GM12878 (cell line): ENCODE results near the gene PARN. TPM values are rescaled to one million over a fixed set of nuclear protein-coding genes. Genes with fewer than 3 reads are reported as not detected.
"Not testable (repeated sequence)": the region's sequence is repeated elsewhere in the genome, so short reads cannot be mapped to it uniquely, and the experiment has no call there.

Experiments used
- ATAC-seq: fragments of 200-7000 bp; cut with Tn5 transposase; 3 replicates; pipeline ENCODE4 v1.9.1; 2020; ENCODE audit warnings: mild to moderate bottlenecking, moderate library complexity
- BruUV-seq: library from RNA; stranded (reverse); fragments of 400-500 nt; replicated peaks from 2 replicates; lab custom pipeline; 2021; lab: Mats Ljungman, UMichigan
- CTCF ChIA-PET: fragments of 300-600 bp; sonication (Branson Sonifier 250); formaldehyde crosslinking; extraction: SDS; loops from one replicate; lab custom pipeline; 2021; ENCODE audit warnings: inconsistent platforms; lab: Yijun Ruan, JAX
- POLR2A ChIA-PET: fragments of 350-600 bp; formaldehyde crosslinking; extraction: SDS; loops from one replicate; lab custom pipeline; 2021; ENCODE audit warnings: inconsistent platforms; lab: Charles Lee
- RAD21 ChIA-PET: fragments of 300-600 bp; sonication (Branson Sonifier 250); formaldehyde crosslinking; loops from one replicate; lab custom pipeline; 2023; ENCODE audit warnings: antibody characterized with exemption; ENCODE audit not compliant: unreplicated experiment; lab: Charles Lee
- SMC1A ChIA-PET: fragments of 300-600 bp; sonication (Branson Sonifier 250); formaldehyde crosslinking; loops from one replicate; lab custom pipeline; 2023; ENCODE audit not compliant: unreplicated experiment, uncharacterized antibody; lab: Charles Lee
- DNase-seq: peaks from one replicate; pipeline ENCODE4 v3.0.0-alpha.2; 2011; ENCODE audit warnings: low read depth, low spot score
- FAIRE-seq: peaks from 3 replicates; lab custom pipeline; 2011; peaks lifted over from hg19 to GRCh38; lab: Jason Lieb, UNC
- H2AFZ ChIP-seq: 2 replicates; pipeline ENCODE4 v1.6.0; 2011; ENCODE audit warnings: low read depth, low read length, control low read depth; ENCODE audit not compliant: control insufficient read depth
- H3K27ac ChIP-seq: 2 replicates; pipeline ENCODE4 v1.5.1; 2011; ENCODE audit warnings: control low read depth; ENCODE audit not compliant: control insufficient read depth, insufficient read depth
- H3K27me3 ChIP-seq, 2 experiments: replicated peaks in 1 of 2; 2 replicates each; pipeline versions ENCODE4 v1.6.0 to v1.6.1; 2011; ENCODE audit warnings: low read length in 1 of 2; ENCODE audit not compliant: control insufficient read depth in 2 of 2, insufficient read depth in 2 of 2
- H3K36me3 ChIP-seq, 2 experiments: 2 replicates each; pipeline ENCODE4 v1.5.1; 2011; ENCODE audit warnings: low read length in 1 of 2; ENCODE audit not compliant: control insufficient read depth in 2 of 2, insufficient read depth in 2 of 2
- H3K4me1 ChIP-seq: 2 replicates; pipeline ENCODE4 v1.6.1; 2011; ENCODE audit warnings: mild to moderate bottlenecking, low read length, moderate library complexity, mixed read lengths; ENCODE audit not compliant: control insufficient read depth, insufficient read depth
- H3K4me2 ChIP-seq: 2 replicates; pipeline ENCODE4 v1.6.0; 2011; ENCODE audit warnings: control low read depth; ENCODE audit not compliant: control insufficient read depth, insufficient read depth
- H3K4me3 ChIP-seq: fragments of 200-600 bp; sonication (generic); 2 replicates; pipeline ENCODE4 v1.5.1; 2016
- H3K79me2 ChIP-seq: 2 replicates; pipeline ENCODE4 v1.6.0; 2011; ENCODE audit warnings: low read length; ENCODE audit not compliant: control insufficient read depth, insufficient read depth
- H3K9ac ChIP-seq: 2 replicates; pipeline ENCODE4 v1.8.0; 2011; ENCODE audit warnings: low read length, control low read depth, mixed read lengths; ENCODE audit not compliant: control insufficient read depth, insufficient read depth
- H3K9me3 ChIP-seq: replicated peaks from 3 replicates; pipeline ENCODE4 v1.5.1; 2011; ENCODE audit warnings: mild to moderate bottlenecking, low read length; ENCODE audit not compliant: control insufficient read depth, insufficient read depth
- H4K20me1 ChIP-seq: 2 replicates; pipeline ENCODE4 v1.6.0; 2011; ENCODE audit not compliant: control insufficient read depth, insufficient read depth
- ASH2L ChIP-seq: fragments of 300-600, 200-600 bp; sonication (generic); IDR thresholded peaks from 2 replicates; pipeline ENCODE4 v1.6.1; 2017; ENCODE audit warnings: low read depth, mild to moderate bottlenecking, borderline replicate concordance
- CBFB ChIP-seq: IDR thresholded peaks from 2 replicates; pipeline ENCODE4 v1.6.1; 2016; ENCODE audit warnings: antibody characterized with exemption, low read depth
- CHD1 ChIP-seq: IDR thresholded peaks from 2 replicates; pipeline ENCODE4 v1.6.1; 2012; ENCODE audit warnings: low read depth, low read length, improper control_type of control experiment
- IKZF2 ChIP-seq, 2 experiments: fragments of 450-650 bp; IDR thresholded peaks; 2 replicates each; pipeline ENCODE4 v1.6.1; 2017; ENCODE audit warnings: mild to moderate bottlenecking in 2 of 2, moderate library complexity in 2 of 2
- MEF2B ChIP-seq: fragments of 450-650 bp; IDR thresholded peaks from 2 replicates; pipeline ENCODE4 v1.6.1; 2018; ENCODE audit warnings: mild to moderate bottlenecking, moderate library complexity; ENCODE audit not compliant: partially characterized antibody, poor library complexity, severe bottlenecking
- NR2C1 ChIP-seq: fragments of 450-650 bp; IDR thresholded peaks from 2 replicates; pipeline ENCODE4 v1.6.1; 2017; ENCODE audit warnings: antibody characterized with exemption, mild to moderate bottlenecking, moderate library complexity
- SIX5 ChIP-seq: IDR thresholded peaks from 2 replicates; pipeline ENCODE4 v1.6.1; 2011; ENCODE audit warnings: mild to moderate bottlenecking, low read depth, low read length, moderate library complexity; ENCODE audit not compliant: severe bottlenecking
- TAF1 ChIP-seq: IDR thresholded peaks from 2 replicates; pipeline ENCODE4 v1.6.1; 2011; ENCODE audit warnings: mild to moderate bottlenecking, low read depth, low read length, borderline replicate concordance
- YY1 ChIP-seq: IDR thresholded peaks from 2 replicates; pipeline ENCODE4 v1.6.1; 2011; ENCODE audit warnings: low read depth, mild to moderate bottlenecking, low read length
- ZZZ3 ChIP-seq: IDR thresholded peaks from 2 replicates; pipeline ENCODE4 v1.6.1; 2011; ENCODE audit warnings: low read depth; ENCODE audit not compliant: control insufficient read depth, insufficient read length
- WGBS: methylation state at CpG from one replicate; pipeline ENCODE4 v1.1.6; 2016; ENCODE audit warnings: low lambda C conversion rate; ENCODE audit not compliant: insufficient replicate concordance, insufficient coverage; ENCODE audit errors: missing lambda C conversion rate; 5-methylcytosine and 5-hydroxymethylcytosine counted together
- in situ Hi-C: fragments of 300-500 bp; cut with MboI; formaldehyde crosslinking; loops from 9 replicates; pipeline ENCODE4 v1.14.3; 2018; ENCODE audit warnings: mixed read lengths
- intact Hi-C: fragments of 100-400 bp; cut with micrococcal nuclease; formaldehyde crosslinking; loops from one replicate; pipeline ENCODE4 v1.14.2; 2022; ENCODE audit not compliant: unreplicated experiment
- polyA plus RNA-seq, 11 experiments: library from polyadenylated mRNA; depleted of rRNA in 4 of 11; unstranded in 6 of 11; stranded (reverse) in 5 of 11; fragments of >200 nt; fragmentation: Nextera tagmentation in 4 of 11; fragmentation: Illumina TruSeq in 1 of 11; extraction: Ambion mirVana in 4 of 11; extraction: Trizol in 1 of 11; gene quantifications; 1 replicate in 1 of 11; 2 replicates in 10 of 11; pipeline versions ENCODE4 v1.2.1 to v1.2.3, GENCODE V29; 2011 to 2016; ENCODE audit warnings: inconsistent platforms in 2 of 11, missing spikeins in 2 of 11, low read depth in 1 of 11
- total RNA-seq, 4 experiments: library from RNA; depleted of rRNA in 3 of 4; stranded (reverse); fragments of >200 nt in 3 of 4; fragmentation: Illumina TruSeq in 1 of 4; extraction: Trizol in 1 of 4; gene quantifications; 2 replicates each; pipeline versions ENCODE4 v1.2.1 to v1.2.3, GENCODE V29; 2013 to 2021

The PARN gene
- total and polyA plus RNA-seq, 10 of the 15 experiments (the other 5 are each of a cell fraction or from before 2014, with no cell fraction given): 15.6 to 77.3 (median 47.7) TPM

- ChIA-PET SMC1A (interaction anchor here (0.6 to 1.1 kb wide), 2 partner anchors 66 to 509 kb away, joined by 3 read pairs; no protein-coding TSS in a partner anchor), CTCF (no interaction called here), RAD21 (no interaction called here), POLR2A (interaction anchor here (0.6 kb wide), 1 partner anchor 30 kb away, joined by 3 read pairs; no protein-coding TSS in a partner anchor)
- H2AFZ ChIP-seq: no peak overlapping the region
- no peak overlapping the region for H3K4me3 ChIP-seq
- TF ChIP-seq MEF2B (no peak), YY1 (no peak), CHD1 (no peak), CBFB (no peak)
- intact Hi-C loops: no loop called here
- H4K20me1 ChIP-seq: no peaks in the 10 kb centered on the region
- FAIRE-seq: no peak
- no peak overlapping the region for H3K4me2 ChIP-seq
- in situ Hi-C loops: no loop called here
- no peak overlapping the region for H3K9ac ChIP-seq
- ATAC-seq: no peak
- no peaks in the 10 kb centered on the region for H3K79me2 ChIP-seq
- H3K9me3 ChIP-seq: peaks cover 2% of the 10 kb centered on the region; the same call in 1 of the 3 replicates
- WGBS: 100% methylated on average over 1 of the region's 1 CpG
- no peaks in the 10 kb centered on the region for H3K4me1 ChIP-seq
- no peaks in the 10 kb centered on the region for H3K27me3 ChIP-seq
- no peak overlapping the region for H3K27ac ChIP-seq
- BruUV-seq: no TSS peak
- H3K36me3 ChIP-seq: peaks cover 6 to 36% of the 10 kb centered on the region in 2 experiments; a peak in 3 of 4 replicates
- no peak for DNase-seq
Measured at GRCh38 chr16:14576532-14576931, 53.5 kb downstream of the PARN start.

GRCh38 chr16:14576069-14576468 lies 54.0 kb downstream of the PARN start:
- ChIA-PET POLR2A (interaction anchor here (0.6 kb wide), 1 partner anchor 31 kb away, joined by 3 read pairs; no protein-coding TSS in a partner anchor), CTCF (no interaction called here), SMC1A (interaction anchor here (1.1 kb wide), 1 partner anchor 66 kb away, joined by 3 read pairs; no protein-coding TSS in a partner anchor), RAD21 (no interaction called here)
- Histone ChIP-seq H3K9me3 (peaks cover 2% of the 10 kb centered on the region; the same call in 1 of the 3 replicates), H3K79me2 (no peaks in the 10 kb centered on the region), H3K27ac (no peak overlapping the region), H3K4me2 (no peak overlapping the region), H4K20me1 (no peaks in the 10 kb centered on the region), H3K4me1 (no peaks in the 10 kb centered on the region), H3K4me3 (no peak overlapping the region), H3K36me3 (peaks cover 6 to 35% of the 10 kb centered on the region in 2 experiments; a peak in 3 of 4 replicates), H3K27me3 (no peaks in the 10 kb centered on the region), H3K9ac (no peak overlapping the region), H2AFZ (no peak overlapping the region)
- DNase-seq (no peak), FAIRE-seq (no peak), ATAC-seq (no peak)
- in situ Hi-C loops: no loop called here
- BruUV-seq: no TSS peak
- 99% methylated on average over 3 of the region's 3 CpGs for WGBS
- intact Hi-C loops: no loop called here
- no peak for TF ChIP-seq TAF1
- no peak for TF ChIP-seq ZZZ3
- TF ChIP-seq NR2C1: no peak
- TF ChIP-seq ASH2L: no peak
- TF ChIP-seq IKZF2 (IDR thresholded peaks at IDR 0.05): no peak
- TF ChIP-seq SIX5: no peak

GRCh38 chr16:14574698-14575415 lies 55.2 kb downstream of the PARN start:
- CTCF ChIA-PET: interaction anchor here (0.9 kb wide), 1 partner anchor 31 kb away, joined by 3 read pairs; no protein-coding TSS in a partner anchor
- H3K79me2 ChIP-seq, H2AFZ ChIP-seq, H3K9ac ChIP-seq, H3K9me3 ChIP-seq, ATAC-seq, SMC1A ChIA-PET, RAD21 ChIA-PET, H3K4me3 ChIP-seq, BruUV-seq, H3K27ac ChIP-seq, H3K27me3 ChIP-seq, in situ Hi-C loops, FAIRE-seq, POLR2A ChIA-PET, DNase-seq, H4K20me1 ChIP-seq, H3K4me1 ChIP-seq, H3K4me2 ChIP-seq, intact Hi-C loops: not testable (repeated sequence)
- peaks cover 6 to 29% of the 10 kb centered on the region in 2 experiments; a peak in 3 of 4 replicates for H3K36me3 ChIP-seq
- 95% methylated on average over 4 of the region's 4 CpGs for WGBS
